ENCODE results near the gene SPOCK2. TPM values are rescaled to one million over a fixed set of nuclear protein-coding genes. Genes with fewer than 3 reads are reported as not detected.

Gene SPOCK2
- total and polyA plus RNA-seq, 2 of the 13 experiments (the other 11 are each of a cell fraction or from before 2014, with no cell fraction given), result 8.6 to 30.6 TPM

DNA sequence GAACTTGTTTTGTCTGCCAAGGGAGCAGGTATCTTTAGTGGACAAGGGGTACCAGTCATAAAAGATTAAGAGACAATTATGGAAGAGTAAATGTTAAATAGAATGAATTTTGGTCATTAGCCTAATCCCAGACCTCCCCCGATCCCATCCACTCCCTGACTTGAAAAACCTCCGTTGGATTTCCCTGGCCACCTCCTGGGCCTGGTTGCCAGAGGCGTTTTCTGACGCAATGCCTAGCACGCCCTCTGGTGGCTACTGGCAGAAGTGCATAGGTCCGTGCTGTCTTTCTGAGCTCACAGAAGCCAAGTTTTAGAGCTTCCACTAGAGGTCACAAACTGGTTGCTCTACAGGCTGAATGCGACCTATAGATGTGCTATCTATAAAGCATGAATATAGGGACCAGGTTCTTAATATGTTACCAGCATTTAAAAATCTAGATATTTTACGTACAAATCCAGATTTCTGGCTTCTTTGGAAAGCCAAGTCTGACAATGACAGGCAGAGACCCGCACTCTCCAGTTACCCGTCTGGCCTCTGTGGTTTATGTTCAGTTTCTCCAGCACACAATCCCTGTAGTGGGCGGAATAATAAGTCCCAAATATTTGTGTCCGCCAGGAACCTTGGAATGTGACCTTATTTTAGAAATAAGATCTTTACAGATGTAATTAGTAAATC lies 39.8 kb downstream of the SPOCK2 start (continued):
- TF ChIP-seq, protein P1, sequence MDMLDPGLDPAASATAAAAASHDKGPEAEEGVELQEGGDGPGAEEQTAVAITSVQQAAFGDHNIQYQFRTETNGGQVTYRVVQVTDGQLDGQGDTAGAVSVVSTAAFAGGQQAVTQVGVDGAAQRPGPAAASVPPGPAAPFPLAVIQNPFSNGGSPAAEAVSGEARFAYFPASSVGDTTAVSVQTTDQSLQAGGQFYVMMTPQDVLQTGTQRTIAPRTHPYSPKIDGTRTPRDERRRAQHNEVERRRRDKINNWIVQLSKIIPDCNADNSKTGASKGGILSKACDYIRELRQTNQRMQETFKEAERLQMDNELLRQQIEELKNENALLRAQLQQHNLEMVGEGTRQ (IDR thresholded peaks at IDR 0.05; ENCODE audit: low read depth, low read length), result no peak
- TF ChIP-seq, protein P1 (CRISPR knock-in tag; IDR thresholded peaks at IDR 0.05; ENCODE audit: borderline replicate concordance), result no peak
- TF ChIP-seq KAT2B (IDR thresholded peaks at IDR 0.05; ENCODE audit: borderline replicate concordance, low read depth, low read length), result no peak
- TF ChIP-seq ZFYVE20 (CRISPR knock-in tag; IDR thresholded peaks at IDR 0.05; ENCODE audit: borderline replicate concordance, low read depth), result no peak
- TF ChIP-seq, protein P2, sequence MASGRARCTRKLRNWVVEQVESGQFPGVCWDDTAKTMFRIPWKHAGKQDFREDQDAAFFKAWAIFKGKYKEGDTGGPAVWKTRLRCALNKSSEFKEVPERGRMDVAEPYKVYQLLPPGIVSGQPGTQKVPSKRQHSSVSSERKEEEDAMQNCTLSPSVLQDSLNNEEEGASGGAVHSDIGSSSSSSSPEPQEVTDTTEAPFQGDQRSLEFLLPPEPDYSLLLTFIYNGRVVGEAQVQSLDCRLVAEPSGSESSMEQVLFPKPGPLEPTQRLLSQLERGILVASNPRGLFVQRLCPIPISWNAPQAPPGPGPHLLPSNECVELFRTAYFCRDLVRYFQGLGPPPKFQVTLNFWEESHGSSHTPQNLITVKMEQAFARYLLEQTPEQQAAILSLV (CRISPR knock-in tag; IDR thresholded peaks at IDR 0.05; ENCODE audit: borderline replicate concordance), result no peak
- peak; percentile 26; the same call in 1 of the 2 replicates for TF ChIP-seq SP140L (CRISPR knock-in tag; IDR thresholded peaks at IDR 0.05; ENCODE audit: borderline replicate concordance)
- no peak for TF ChIP-seq PHF20 (CRISPR knock-in tag; IDR thresholded peaks at IDR 0.05)
- TF ChIP-seq MEIS1 (CRISPR knock-in tag; IDR thresholded peaks at IDR 0.05; ENCODE audit: borderline replicate concordance), result no peak
- TF ChIP-seq, protein P3, sequence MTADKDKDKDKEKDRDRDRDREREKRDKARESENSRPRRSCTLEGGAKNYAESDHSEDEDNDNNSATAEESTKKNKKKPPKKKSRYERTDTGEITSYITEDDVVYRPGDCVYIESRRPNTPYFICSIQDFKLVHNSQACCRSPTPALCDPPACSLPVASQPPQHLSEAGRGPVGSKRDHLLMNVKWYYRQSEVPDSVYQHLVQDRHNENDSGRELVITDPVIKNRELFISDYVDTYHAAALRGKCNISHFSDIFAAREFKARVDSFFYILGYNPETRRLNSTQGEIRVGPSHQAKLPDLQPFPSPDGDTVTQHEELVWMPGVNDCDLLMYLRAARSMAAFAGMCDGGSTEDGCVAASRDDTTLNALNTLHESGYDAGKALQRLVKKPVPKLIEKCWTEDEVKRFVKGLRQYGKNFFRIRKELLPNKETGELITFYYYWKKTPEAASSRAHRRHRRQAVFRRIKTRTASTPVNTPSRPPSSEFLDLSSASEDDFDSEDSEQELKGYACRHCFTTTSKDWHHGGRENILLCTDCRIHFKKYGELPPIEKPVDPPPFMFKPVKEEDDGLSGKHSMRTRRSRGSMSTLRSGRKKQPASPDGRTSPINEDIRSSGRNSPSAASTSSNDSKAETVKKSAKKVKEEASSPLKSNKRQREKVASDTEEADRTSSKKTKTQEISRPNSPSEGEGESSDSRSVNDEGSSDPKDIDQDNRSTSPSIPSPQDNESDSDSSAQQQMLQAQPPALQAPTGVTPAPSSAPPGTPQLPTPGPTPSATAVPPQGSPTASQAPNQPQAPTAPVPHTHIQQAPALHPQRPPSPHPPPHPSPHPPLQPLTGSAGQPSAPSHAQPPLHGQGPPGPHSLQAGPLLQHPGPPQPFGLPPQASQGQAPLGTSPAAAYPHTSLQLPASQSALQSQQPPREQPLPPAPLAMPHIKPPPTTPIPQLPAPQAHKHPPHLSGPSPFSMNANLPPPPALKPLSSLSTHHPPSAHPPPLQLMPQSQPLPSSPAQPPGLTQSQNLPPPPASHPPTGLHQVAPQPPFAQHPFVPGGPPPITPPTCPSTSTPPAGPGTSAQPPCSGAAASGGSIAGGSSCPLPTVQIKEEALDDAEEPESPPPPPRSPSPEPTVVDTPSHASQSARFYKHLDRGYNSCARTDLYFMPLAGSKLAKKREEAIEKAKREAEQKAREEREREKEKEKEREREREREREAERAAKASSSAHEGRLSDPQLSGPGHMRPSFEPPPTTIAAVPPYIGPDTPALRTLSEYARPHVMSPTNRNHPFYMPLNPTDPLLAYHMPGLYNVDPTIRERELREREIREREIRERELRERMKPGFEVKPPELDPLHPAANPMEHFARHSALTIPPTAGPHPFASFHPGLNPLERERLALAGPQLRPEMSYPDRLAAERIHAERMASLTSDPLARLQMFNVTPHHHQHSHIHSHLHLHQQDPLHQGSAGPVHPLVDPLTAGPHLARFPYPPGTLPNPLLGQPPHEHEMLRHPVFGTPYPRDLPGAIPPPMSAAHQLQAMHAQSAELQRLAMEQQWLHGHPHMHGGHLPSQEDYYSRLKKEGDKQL (CRISPR knock-in tag; IDR thresholded peaks at IDR 0.05; ENCODE audit: low read depth), result no peak
- peak; percentile 34; the same call in 1 of the 2 replicates for TF ChIP-seq ATF3 (CRISPR knock-in tag; IDR thresholded peaks at IDR 0.05)
- 0 out of 2 replicates have a peak, but pooled peaks have one; percentile 25 for TF ChIP-seq FOXO1 (CRISPR knock-in tag; IDR thresholded peaks at IDR 0.05)
- TF ChIP-seq GABPA (IDR thresholded peaks at IDR 0.05; ENCODE audit: low read depth, low read length), result no peak
- no peak for TF ChIP-seq GABPA (CRISPR knock-in tag; IDR thresholded peaks at IDR 0.05; ENCODE audit: low read depth)
- no peak for TF ChIP-seq ZNF12 (CRISPR knock-in tag; IDR thresholded peaks at IDR 0.05)
- TF ChIP-seq EEA1 (CRISPR knock-in tag; IDR thresholded peaks at IDR 0.05; ENCODE audit: borderline replicate concordance), result no peak
- TF ChIP-seq ZNF446 (CRISPR knock-in tag; IDR thresholded peaks at IDR 0.05), result no peak
- no peak for TF ChIP-seq RFX3 (CRISPR knock-in tag; IDR thresholded peaks at IDR 0.05)
- no peak for TF ChIP-seq ZNF543 (CRISPR knock-in tag; IDR thresholded peaks at IDR 0.05)
- TF ChIP-seq ZNF207 (IDR thresholded peaks at IDR 0.05; ENCODE audit: borderline replicate concordance), result no peak
- TF ChIP-seq ZNF709 (CRISPR knock-in tag; IDR thresholded peaks at IDR 0.05), result no peak
- TF ChIP-seq CCDC6 (CRISPR knock-in tag; IDR thresholded peaks at IDR 0.05), result no peak
- 0 out of 2 replicates have a peak, but pooled peaks have one; percentile 60 for TF ChIP-seq ZFP36L2 (CRISPR knock-in tag; IDR thresholded peaks at IDR 0.05)
- no peak for TF ChIP-seq DNMT1 (CRISPR knock-in tag; IDR thresholded peaks at IDR 0.05)

All from HepG2 (cell line).